Measurements from ENCODE around the gene KIAA1217. TPM values are rescaled to one million over a fixed set of nuclear protein-coding genes. Genes with fewer than 3 reads are reported as not detected.

KIAA1217 gene
- total RNA-seq, 1 experiment from 2014 or later: 18.6 TPM

DNA sequence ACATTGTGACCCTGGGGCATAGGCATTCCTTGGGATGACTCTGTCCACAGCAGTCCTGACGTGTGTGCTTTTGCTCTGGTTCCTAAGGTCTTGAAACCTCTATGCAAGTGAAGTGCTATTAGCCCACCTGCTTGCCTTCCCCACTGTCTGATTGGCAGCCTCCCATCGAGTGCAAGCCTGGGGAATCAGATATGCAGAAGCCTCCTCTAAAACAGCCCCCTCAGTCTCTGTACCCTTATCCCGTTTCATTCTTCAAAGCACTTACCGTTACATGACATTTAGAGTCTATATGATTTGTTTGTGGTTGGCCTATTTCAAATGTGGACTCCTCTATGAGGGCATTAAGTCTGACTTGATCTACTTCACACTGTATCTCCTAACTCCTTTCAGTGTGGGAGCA, 4.3 kb downstream of the KIAA1217 start:
- no peaks in the 10 kb centered on the region for H3K27me3 Mint-ChIP-seq (ENCODE audit: low read depth)
- WGBS (ENCODE audit: extremely low coverage, insufficient read length, low lambda C conversion rate): no CpG with 5 or more reads among the region's 4 CpGs

More for the DNA sequence above, 4.3 kb downstream of the KIAA1217 start:
- TF ChIP-seq CTCF (conservative IDR thresholded peaks at IDR 0.05): no peak
- no peak overlapping the region for H3K4ac ChIP-seq (ENCODE audit: low read depth, low read length)
- H3K79me2 ChIP-seq (ENCODE audit: insufficient read depth, low read length): peaks cover 2% of the 10 kb centered on the region; the same call in 1 of the 2 replicates
- H2BK20ac ChIP-seq (ENCODE audit: low read depth, low read length, poor library complexity, severe bottlenecking): no peak overlapping the region
- peaks cover 10% of the 10 kb centered on the region for H3K23me2 ChIP-seq (ENCODE audit: insufficient read length, low read depth, low read length, poor library complexity, severe bottlenecking)
- H3K27ac Mint-ChIP-seq: peak overlapping the region in 1 of 3 experiments; percentile 52; a peak in 2 of 7 replicates
- H2AFZ ChIP-seq (ENCODE audit: low read length): no peak overlapping the region
- no peak overlapping the region for H3K23ac ChIP-seq (ENCODE audit: insufficient read length, low read depth, low read length)
- H3K4me1 Mint-ChIP-seq: peaks cover 54 to 62% of the 10 kb centered on the region in 2 experiments
- no peak overlapping the region for H3K56ac ChIP-seq (ENCODE audit: insufficient read length, low read depth, low read length)
- no peak overlapping the region for H3T11ph ChIP-seq (ENCODE audit: low read length)
- no peaks in the 10 kb centered on the region for H3K9me3 ChIP-seq (ENCODE audit: control insufficient read depth, low read depth, low read length)
- no peak overlapping the region for H4K91ac ChIP-seq (ENCODE audit: insufficient read length, low read depth, low read length)
- H3K4me2 ChIP-seq (ENCODE audit: insufficient read depth, insufficient read length, low read length): no peak overlapping the region
- no peak overlapping the region for H2BK15ac ChIP-seq (ENCODE audit: low read depth, low read length)
- no peak overlapping the region for H4K5ac ChIP-seq (ENCODE audit: insufficient read length, low read depth, low read length)
- H3K18ac ChIP-seq (ENCODE audit: insufficient read length, low read depth, low read length): no peak overlapping the region
- no peak overlapping the region; a peak in 1 of 5 replicates for H3K4me3 Mint-ChIP-seq
- H3K27me3 ChIP-seq (ENCODE audit: insufficient read depth, low read length): no peaks in the 10 kb centered on the region
- no peak overlapping the region for H2BK12ac ChIP-seq (ENCODE audit: insufficient read length, low read depth, low read length)
- H2BK120ac ChIP-seq (ENCODE audit: low read depth, low read length, poor library complexity, severe bottlenecking): no peak overlapping the region
- H3K9me3 Mint-ChIP-seq: peaks cover 2 to 3% of the 10 kb centered on the region in 2 experiments; a peak in 4 of 5 replicates
- H2AK5ac ChIP-seq (ENCODE audit: insufficient read length, low read length): no peak overlapping the region
- no peak overlapping the region for H3K9ac ChIP-seq (ENCODE audit: extremely low read depth, insufficient read length, low read length)
- DNase-seq: no peak
- H3K4me1 ChIP-seq (ENCODE audit: insufficient read depth, low read length): peaks cover 11% of the 10 kb centered on the region
- H4K20me1 ChIP-seq (ENCODE audit: control insufficient read depth, insufficient read depth, insufficient read length): no peaks in the 10 kb centered on the region
- no peak overlapping the region for H3K14ac ChIP-seq (ENCODE audit: insufficient read depth, low read length)
- peaks cover 4 to 11% (median 7%) of the 10 kb centered on the region in 3 experiments; a peak in 6 of 7 replicates for H3K36me3 Mint-ChIP-seq (ENCODE audit: insufficient read depth in 1 of 3, low read depth in 3 of 3)
- H3K79me1 ChIP-seq (ENCODE audit: insufficient read depth, low read depth, low read length, poor library complexity, severe bottlenecking): no peaks in the 10 kb centered on the region
- H2BK5ac ChIP-seq (ENCODE audit: insufficient read length, low read length): no peak overlapping the region
- no peak overlapping the region for H3K27ac ChIP-seq (ENCODE audit: insufficient read length, low read depth, low read length)
- H4K8ac ChIP-seq (replicated peaks; ENCODE audit: insufficient read length, low read depth, low read length): no peak overlapping the region

Measured in H9 (cell line).